ENCODE measurements around the gene DENND1C. TPM values are rescaled to one million over a fixed set of nuclear protein-coding genes. Genes with fewer than 3 reads are reported as not detected.
A peak's percentile ranks its signal among the peaks of the same experiment; 100 is the strongest.

The DENND1C gene
- total RNA-seq, 5 donors from 2014 or later (not counting 1 experiment from before 2014, with no cell fraction given) = 107 to 140 (median 114) TPM

GRCh38 chr19:6452899-6453298, 28.7 kb downstream of the DENND1C start:
- Mint-ChIP-seq H3K4me3 (no peak overlapping the region), H3K27ac (peak overlapping the region in 1 of 2 donors; percentile 11)
- no peak overlapping the region for H3K27ac ChIP-seq (ENCODE audit: low read length)

GRCh38 chr19:6452223-6452614, 29.4 kb downstream of the DENND1C start:
- no peaks in the 10 kb centered on the region for H3K9me3 ChIP-seq
- CTCF ChIA-PET = interaction anchor here in 1 of 2 donors (0.7 kb wide), 1 partner anchor 29 kb away, joined by 3 read pairs; the partner anchor contains the start of gene DENND1C
- WGBS (ENCODE audit: insufficient coverage) = 96% methylated on average over 19 of the region's 19 CpGs
- POLR2A ChIA-PET = no interaction called here
- H3K9me3 Mint-ChIP-seq = peaks cover 5 to 13% (median 9%) of the 10 kb centered on the region in 3 donors
- H3K4me1 ChIP-seq (ENCODE audit: control insufficient read depth in 1 of 2, extremely low read depth in 1 of 2, insufficient read depth in 2 of 2, low read length in 2 of 2) = no peaks in the 10 kb centered on the region
- no peak overlapping the region for H3K27ac ChIP-seq (ENCODE audit: low read length)
- no peaks in the 10 kb centered on the region for H3K27me3 ChIP-seq (replicated peaks in 1 of 2; ENCODE audit: control insufficient read depth in 2 of 2, extremely low read depth in 1 of 2, insufficient read depth in 2 of 2, low read length in 1 of 2)
- no peaks in the 10 kb centered on the region for H3K27me3 Mint-ChIP-seq
- ATAC-seq (replicated peaks in 1 of 4) (no peak), DNase-seq (no peak)
- H3K4me1 Mint-ChIP-seq = no peaks in the 10 kb centered on the region
- H3K4me3 Mint-ChIP-seq = no peak overlapping the region
- peaks cover 39% of the 10 kb centered on the region for H3K36me3 Mint-ChIP-seq
- H3K36me3 ChIP-seq (ENCODE audit: control insufficient read depth in 2 of 2, extremely low read depth in 1 of 2, insufficient read depth in 1 of 2, low read length in 1 of 2) = peaks cover 12 to 14% of the 10 kb centered on the region in 2 donors
- H3K4me3 ChIP-seq (ENCODE audit: control insufficient read depth in 1 of 2, extremely low read depth in 1 of 2, low read length in 1 of 2) = no peak overlapping the region
- H3K27ac Mint-ChIP-seq = no peak overlapping the region

More at GRCh38 chr19:6452899-6453298, 28.7 kb downstream of the DENND1C start:
- WGBS (ENCODE audit: insufficient coverage) = no CpG with 5 or more reads among the region's 2 CpGs
- DNase-seq = no peak
- Mint-ChIP-seq H3K9me3 (peaks cover 5 to 13% (median 9%) of the 10 kb centered on the region in 3 donors), H3K27me3 (no peaks in the 10 kb centered on the region), H3K36me3 (peaks cover 39% of the 10 kb centered on the region), H3K4me1 (no peaks in the 10 kb centered on the region)
- ATAC-seq (replicated peaks in 1 of 4) = no peak
- peaks cover 12 to 14% of the 10 kb centered on the region in 2 donors for H3K36me3 ChIP-seq (ENCODE audit: control insufficient read depth in 2 of 2, extremely low read depth in 1 of 2, insufficient read depth in 1 of 2, low read length in 1 of 2)
- H3K9me3 ChIP-seq = no peaks in the 10 kb centered on the region
- no peaks in the 10 kb centered on the region for H3K27me3 ChIP-seq (replicated peaks in 1 of 2; ENCODE audit: control insufficient read depth in 2 of 2, extremely low read depth in 1 of 2, insufficient read depth in 2 of 2, low read length in 1 of 2)
- POLR2A ChIA-PET = interaction anchor here in 1 of 2 donors (0.6 kb wide), 1 partner anchor 1347 kb away, joined by 3 read pairs; no protein-coding TSS in a partner anchor
- CTCF ChIA-PET = interaction anchor here (0.6 to 0.7 kb wide), 3 partner anchors 61 to 230 kb away, joined by 3 to 7 read pairs (median 6); no protein-coding TSS in a partner anchor
- no peak overlapping the region for H3K4me3 ChIP-seq (ENCODE audit: control insufficient read depth in 1 of 2, extremely low read depth in 1 of 2, low read length in 1 of 2)
- H3K4me1 ChIP-seq (ENCODE audit: control insufficient read depth in 1 of 2, extremely low read depth in 1 of 2, insufficient read depth in 2 of 2, low read length in 2 of 2) = no peaks in the 10 kb centered on the region

- DNase-seq (no peak), ATAC-seq (replicated peaks in 1 of 4) (no peak)
- H3K27me3 ChIP-seq (replicated peaks in 1 of 2; ENCODE audit: control insufficient read depth in 2 of 2, extremely low read depth in 1 of 2, insufficient read depth in 2 of 2, low read length in 1 of 2) = no peaks in the 10 kb centered on the region
- no peaks in the 10 kb centered on the region for H3K27me3 Mint-ChIP-seq
- 97% methylated on average over 4 of the region's 7 CpGs for WGBS (ENCODE audit: insufficient coverage)
- H3K4me3 ChIP-seq (ENCODE audit: control insufficient read depth in 1 of 2, extremely low read depth in 1 of 2, low read length in 1 of 2) = no peak overlapping the region
- H3K27ac Mint-ChIP-seq = no peak overlapping the region
- H3K9me3 ChIP-seq = no peaks in the 10 kb centered on the region
- peaks cover 41% of the 10 kb centered on the region for H3K36me3 Mint-ChIP-seq
- ChIA-PET CTCF (interaction anchor here in 1 of 2 donors (0.7 kb wide), 1 partner anchor 30 kb away, joined by 3 read pairs; the partner anchor contains the start of gene DENND1C), POLR2A (no interaction called here)
- H3K4me1 ChIP-seq (ENCODE audit: control insufficient read depth in 1 of 2, extremely low read depth in 1 of 2, insufficient read depth in 2 of 2, low read length in 2 of 2) = no peaks in the 10 kb centered on the region
- H3K4me3 Mint-ChIP-seq = no peak overlapping the region
- peaks cover 12 to 14% of the 10 kb centered on the region in 2 donors for H3K36me3 ChIP-seq (ENCODE audit: control insufficient read depth in 2 of 2, extremely low read depth in 1 of 2, insufficient read depth in 1 of 2, low read length in 1 of 2)
- peaks cover 5 to 13% (median 9%) of the 10 kb centered on the region in 3 donors for H3K9me3 Mint-ChIP-seq
- H3K4me1 Mint-ChIP-seq = no peaks in the 10 kb centered on the region
- no peak overlapping the region for H3K27ac ChIP-seq (ENCODE audit: low read length)
Measured at GRCh38 chr19:6451583-6452222, 29.9 kb downstream of the DENND1C start.

GRCh38 chr19:6450166-6450565, 31.4 kb downstream of the DENND1C start:
- Mint-ChIP-seq H3K36me3 (peaks cover 41% of the 10 kb centered on the region), H3K4me3 (no peak overlapping the region), H3K27me3 (no peaks in the 10 kb centered on the region), H3K27ac (no peak overlapping the region), H3K9me3 (peaks cover 2 to 10% (median 9%) of the 10 kb centered on the region in 3 donors), H3K4me1 (no peaks in the 10 kb centered on the region)
- H3K4me3 ChIP-seq (ENCODE audit: control insufficient read depth in 1 of 2, extremely low read depth in 1 of 2, low read length in 1 of 2) = no peak overlapping the region
- no peaks in the 10 kb centered on the region for H3K27me3 ChIP-seq (replicated peaks in 1 of 2; ENCODE audit: control insufficient read depth in 2 of 2, extremely low read depth in 1 of 2, insufficient read depth in 2 of 2, low read length in 1 of 2)
- DNase-seq = no peak
- no peak for ATAC-seq (replicated peaks in 1 of 4)
- H3K27ac ChIP-seq (ENCODE audit: low read length) = no peak overlapping the region
- peaks cover 10% of the 10 kb centered on the region in 2 donors for H3K36me3 ChIP-seq (ENCODE audit: control insufficient read depth in 2 of 2, extremely low read depth in 1 of 2, insufficient read depth in 1 of 2, low read length in 1 of 2)
- H3K9me3 ChIP-seq = no peaks in the 10 kb centered on the region
- H3K4me1 ChIP-seq (ENCODE audit: control insufficient read depth in 1 of 2, extremely low read depth in 1 of 2, insufficient read depth in 2 of 2, low read length in 2 of 2) = no peaks in the 10 kb centered on the region
- POLR2A ChIA-PET = no interaction called here
- WGBS (ENCODE audit: insufficient coverage) = 90% methylated on average over 2 of the region's 5 CpGs
- CTCF ChIA-PET = no interaction called here

GRCh38 chr19:6448045-6448444, 33.5 kb downstream of the DENND1C start:
- H3K9me3 Mint-ChIP-seq = no peaks in the 10 kb centered on the region
- peaks cover 0 to 4% of the 10 kb centered on the region in 2 donors for H3K36me3 ChIP-seq (ENCODE audit: control insufficient read depth in 2 of 2, extremely low read depth in 1 of 2, insufficient read depth in 1 of 2, low read length in 1 of 2)
- H3K4me3 Mint-ChIP-seq = no peak overlapping the region
- H3K27me3 ChIP-seq (replicated peaks in 1 of 2; ENCODE audit: control insufficient read depth in 2 of 2, extremely low read depth in 1 of 2, insufficient read depth in 2 of 2, low read length in 1 of 2) = no peaks in the 10 kb centered on the region
- 100% methylated on average over 1 of the region's 3 CpGs for WGBS (ENCODE audit: insufficient coverage)
- no peaks in the 10 kb centered on the region for H3K4me1 ChIP-seq (ENCODE audit: control insufficient read depth in 1 of 2, extremely low read depth in 1 of 2, insufficient read depth in 2 of 2, low read length in 2 of 2)
- CTCF ChIA-PET = interaction anchor here in 1 of 2 donors (0.6 kb wide), 1 partner anchor 70 kb away, joined by 3 read pairs; no protein-coding TSS in a partner anchor
- POLR2A ChIA-PET = interaction anchor here in 1 of 2 donors (0.6 kb wide), 1 partner anchor 195 kb away, joined by 6 read pairs; no protein-coding TSS in a partner anchor
- H3K9me3 ChIP-seq = no peaks in the 10 kb centered on the region
- H3K27ac ChIP-seq (ENCODE audit: low read length) = no peak overlapping the region
- H3K36me3 Mint-ChIP-seq = peaks cover 22% of the 10 kb centered on the region
- no peaks in the 10 kb centered on the region for H3K4me1 Mint-ChIP-seq
- H3K4me3 ChIP-seq (ENCODE audit: control insufficient read depth in 1 of 2, extremely low read depth in 1 of 2, low read length in 1 of 2) = no peak overlapping the region
- no peaks in the 10 kb centered on the region for H3K27me3 Mint-ChIP-seq
- H3K27ac Mint-ChIP-seq = no peak overlapping the region
- ATAC-seq (replicated peaks in 1 of 4) (no peak), DNase-seq (no peak)

GRCh38 chr19:6446452-6446851, 35.1 kb downstream of the DENND1C start:
- Histone ChIP-seq H3K36me3 (ENCODE audit: control insufficient read depth in 2 of 2, extremely low read depth in 1 of 2, insufficient read depth in 1 of 2, low read length in 1 of 2) (peaks cover 0 to 2% of the 10 kb centered on the region in 2 donors), H3K27me3 (replicated peaks in 1 of 2; ENCODE audit: control insufficient read depth in 2 of 2, extremely low read depth in 1 of 2, insufficient read depth in 2 of 2, low read length in 1 of 2) (no peaks in the 10 kb centered on the region), H3K4me1 (ENCODE audit: control insufficient read depth in 1 of 2, extremely low read depth in 1 of 2, insufficient read depth in 2 of 2, low read length in 2 of 2) (no peaks in the 10 kb centered on the region), H3K27ac (ENCODE audit: low read length) (no peak overlapping the region), H3K4me3 (ENCODE audit: control insufficient read depth in 1 of 2, extremely low read depth in 1 of 2, low read length in 1 of 2) (no peak overlapping the region), H3K9me3 (no peaks in the 10 kb centered on the region)
- POLR2A ChIA-PET = no interaction called here
- Mint-ChIP-seq H3K36me3 (peaks cover 18% of the 10 kb centered on the region), H3K4me1 (no peaks in the 10 kb centered on the region), H3K27ac (no peak overlapping the region), H3K9me3 (no peaks in the 10 kb centered on the region), H3K27me3 (no peaks in the 10 kb centered on the region), H3K4me3 (no peak overlapping the region)
- CTCF ChIA-PET = no interaction called here
- 90% methylated on average over 3 of the region's 3 CpGs for WGBS (ENCODE audit: insufficient coverage)
- ATAC-seq (replicated peaks in 1 of 4) (no peak), DNase-seq (no peak)
